Right ventricle myocardium superior (tissue), 1 donor: ENCODE results near the gene RBMY1B. TPM values are rescaled to one million over a fixed set of nuclear protein-coding genes. Genes with fewer than 3 reads are reported as not detected.
"Not testable (repeated sequence)": the region's sequence is repeated elsewhere in the genome, so short reads cannot be mapped to it uniquely, and the experiment has no call there.

Source experiments
- ATAC-seq: fragments of 200-7000 bp; cut with Tn5 transposase; one replicate; pipeline ENCODE4 v1.9.1; 2020; ENCODE audit warnings: mild to moderate bottlenecking; ENCODE audit not compliant: poor library complexity
- DNase-seq: peaks from one replicate; pipeline ENCODE4 v3.0.0-alpha.2; 2020
- intact Hi-C: fragments of 100-400 bp; cut with DNase I; formaldehyde crosslinking; loops from one replicate; pipeline ENCODE4 v1.11.2; 2022
- long read RNA-seq: library from polyadenylated mRNA; unstranded; transcript quantifications from one replicate; pipeline ENCODE4 v2.0.0, GENCODE V29; 2021
- total RNA-seq: library from RNA; stranded (reverse); fragmentation: NEBNext Ultra II Directional; extraction: Animal tissue kit (Norgen Biotek cat#: 25700); gene quantifications from one replicate; pipeline ENCODE4 v1.2.1, GENCODE V29; 2021
- donor health status: DM: no; HTN: yes; CAD: no; lungs with severe emphysema.

RBMY1B gene
- total RNA-seq: not detected
- long read RNA-seq: 0 reads

DNA sequence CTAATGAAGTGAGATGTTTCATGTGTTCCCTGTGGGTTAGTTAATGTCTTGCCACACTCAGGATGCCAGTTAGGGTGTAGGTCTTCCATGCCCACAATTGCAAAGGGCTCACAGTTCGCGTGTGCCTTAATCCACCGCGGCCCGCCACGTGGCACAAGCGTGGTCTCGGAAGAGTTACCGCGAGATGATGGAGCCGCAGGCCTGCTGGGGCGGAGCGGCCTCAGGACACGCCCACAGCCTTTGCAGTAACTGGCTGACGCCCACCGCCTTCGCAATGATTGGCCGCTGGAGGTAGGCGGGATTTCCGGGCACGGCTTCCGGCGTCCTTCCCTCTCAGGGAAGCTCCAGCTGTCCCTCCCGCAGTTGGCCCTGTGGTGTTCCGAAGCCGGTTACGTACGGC is at the start of gene RBMY1B:
RBMY1B (plus strand) TSS at position 301 of the 400 bp plus-strand sequence. CDS start 2,013 bp downstream, outside the sequence.
- DNase-seq, intact Hi-C loops, ATAC-seq: not testable (repeated sequence)

DNA sequence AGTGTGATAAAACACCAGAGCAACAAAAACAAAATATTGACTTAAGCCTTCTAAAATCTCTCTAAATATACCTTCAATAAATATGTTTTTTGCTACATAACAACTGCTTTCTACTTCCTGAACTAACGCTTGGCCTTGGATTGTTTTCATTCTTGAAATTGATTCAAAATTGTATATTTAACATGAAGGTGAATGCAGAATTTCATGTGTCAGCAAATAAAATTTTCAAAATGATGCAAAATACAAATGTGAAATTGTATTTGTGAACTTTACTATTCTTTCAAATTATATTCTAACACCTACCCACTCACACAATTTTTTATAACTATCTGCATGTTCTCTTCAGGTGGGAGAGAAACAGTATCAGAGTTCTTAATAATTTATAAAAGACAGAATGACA is 48.2 kb upstream of the RBMY1B start:
- intact Hi-C loops, ATAC-seq, DNase-seq: not testable (repeated sequence)

DNA sequence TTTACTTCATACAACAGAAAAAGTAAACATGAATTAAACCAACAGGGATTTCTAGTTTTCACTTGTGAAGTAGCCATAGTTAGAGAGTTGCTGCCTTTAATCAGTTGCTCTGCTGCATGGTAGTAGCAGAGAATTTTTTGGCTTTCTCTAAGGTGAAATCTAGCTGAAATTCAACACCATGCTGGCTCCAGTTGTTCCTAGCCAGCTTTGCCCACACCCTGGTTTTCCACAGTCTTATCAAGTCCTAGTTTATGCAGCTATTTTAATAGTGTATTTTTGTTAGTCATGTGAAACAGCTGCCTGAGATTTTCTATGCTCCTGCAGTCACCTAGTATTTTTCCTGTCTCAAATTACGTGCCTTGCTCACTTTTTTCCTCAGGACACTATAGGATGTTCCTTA is 28.2 kb upstream of the RBMY1B start:
- ATAC-seq: peak; percentile 61
- intact Hi-C loops: no loop called here
- no peak for DNase-seq

DNA sequence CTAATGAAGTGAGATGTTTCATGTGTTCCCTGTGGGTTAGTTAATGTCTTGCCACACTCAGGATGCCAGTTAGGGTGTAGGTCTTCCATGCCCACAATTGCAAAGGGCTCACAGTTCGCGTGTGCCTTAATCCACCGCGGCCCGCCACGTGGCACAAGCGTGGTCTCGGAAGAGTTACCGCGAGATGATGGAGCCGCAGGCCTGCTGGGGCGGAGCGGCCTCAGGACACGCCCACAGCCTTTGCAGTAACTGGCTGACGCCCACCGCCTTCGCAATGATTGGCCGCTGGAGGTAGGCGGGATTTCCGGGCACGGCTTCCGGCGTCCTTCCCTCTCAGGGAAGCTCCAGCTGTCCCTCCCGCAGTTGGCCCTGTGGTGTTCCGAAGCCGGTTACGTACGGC is 23.4 kb downstream of the RBMY1B start, which contains the start of gene RBMY1A1:
RBMY1A1 (plus strand) TSS at position 301 of the 400 bp plus-strand sequence. CDS start 2,013 bp downstream, outside the sequence.
- DNase-seq, intact Hi-C loops, ATAC-seq: not testable (repeated sequence)

DNA sequence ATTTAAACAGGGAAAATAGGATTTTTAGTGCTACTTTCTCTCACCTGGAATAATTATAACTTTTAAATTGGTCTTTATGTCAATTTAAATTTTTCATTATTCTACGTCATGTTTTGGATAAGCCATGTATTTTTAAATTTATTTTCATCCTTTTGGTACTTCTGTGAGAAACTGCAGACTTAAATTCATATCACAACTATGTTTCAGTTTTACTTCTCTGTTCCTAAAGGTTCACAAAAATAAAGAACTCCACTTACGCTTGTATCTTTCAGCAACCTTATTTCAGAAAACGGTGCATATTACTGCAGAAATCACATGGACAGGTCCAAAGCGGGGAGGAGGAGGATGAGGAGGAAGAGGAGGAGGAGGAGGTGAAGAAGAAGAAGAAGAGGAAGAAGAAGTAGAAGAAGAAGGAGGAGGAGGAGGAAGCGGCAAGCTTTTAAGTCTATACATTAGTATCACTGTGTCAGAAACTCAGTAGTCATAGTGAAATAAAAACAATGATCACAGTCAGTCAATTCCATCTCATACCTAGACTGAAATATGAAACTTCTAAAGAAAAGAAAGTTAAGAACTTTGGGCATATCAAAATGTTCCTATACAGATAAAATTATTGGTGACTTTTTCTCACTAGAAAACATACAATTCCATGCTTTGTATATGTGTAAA is 48.3 kb downstream of the RBMY1B start:
- not testable (repeated sequence) for ATAC-seq

More for the DNA sequence above, 48.3 kb downstream of the RBMY1B start:
- DNase-seq, intact Hi-C loops: not testable (repeated sequence)

Other genes starting within 250 kb of the RBMY1B start
- not detected for gene RBMY1A1, start 23.5 kb downstream of the RBMY1B start, total RNA-seq